Measurements from ENCODE around the gene ANXA2. TPM values are rescaled to one million over a fixed set of nuclear protein-coding genes. Genes with fewer than 3 reads are reported as not detected.
"Not testable (repeated sequence)": the region's sequence is repeated elsewhere in the genome, so short reads cannot be mapped to it uniquely, and the experiment has no call there.

ANXA2 gene
- total RNA-seq, 4 donors from 2014 or later: 1,272 to 1,552 (median 1,345) TPM

DNA sequence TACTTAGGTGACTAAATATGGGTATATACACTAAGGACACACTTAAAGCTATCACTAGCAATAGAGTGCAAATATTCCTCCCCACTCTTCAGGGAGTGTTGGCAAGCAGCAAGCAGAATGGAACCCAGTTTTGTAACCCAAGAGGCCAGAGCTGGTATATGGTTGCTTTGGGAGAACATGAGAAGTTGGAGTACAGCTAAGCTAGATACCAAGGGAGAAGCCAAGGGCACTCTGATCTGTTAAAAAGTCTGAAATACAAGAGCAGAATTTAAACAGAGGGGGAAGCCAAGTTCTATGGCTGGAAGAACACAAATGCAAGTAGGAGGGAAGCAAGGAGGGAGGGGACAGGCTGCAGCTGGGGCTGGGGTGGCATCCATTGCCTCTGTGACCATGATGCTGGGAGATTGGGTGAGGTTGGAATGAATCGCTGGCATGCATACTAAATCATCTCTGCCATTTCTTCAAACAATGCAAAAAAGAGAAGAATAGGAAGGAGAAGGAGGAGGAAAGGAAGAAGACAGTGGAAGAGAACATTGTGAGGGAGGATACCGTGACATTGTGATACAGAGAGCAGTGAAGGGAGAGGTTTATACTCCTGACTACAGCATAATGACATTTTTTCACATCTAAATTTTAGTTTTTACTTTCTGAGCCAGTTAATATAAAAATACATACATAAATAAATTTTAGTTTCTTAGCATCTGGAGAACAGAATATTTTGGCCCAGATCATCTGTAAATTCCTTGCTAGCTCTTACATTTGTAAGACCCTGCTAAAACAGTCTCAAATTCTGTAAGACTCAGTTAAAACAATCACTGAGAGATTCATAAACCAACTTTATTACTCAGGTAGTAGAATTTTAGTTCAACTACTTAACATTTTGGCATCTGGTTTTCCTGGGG is 9.0 kb upstream of the ANXA2 start:
- no peak for DNase-seq (ENCODE audit: low spot score in 2 of 2)
- H3K4me3 ChIP-seq (ENCODE audit: low read depth, poor library complexity, severe bottlenecking): no peak overlapping the region
- intact Hi-C loops (cut with DNase I; ENCODE audit: low total_unique reads): no loop called here
- WGBS, 2 donors: 54 to 55% methylated on average over 2 of the region's 2 CpGs
- TF ChIP-seq POLR2A (IDR thresholded peaks at IDR 0.05): no peak
- TF ChIP-seq, protein P1, sequence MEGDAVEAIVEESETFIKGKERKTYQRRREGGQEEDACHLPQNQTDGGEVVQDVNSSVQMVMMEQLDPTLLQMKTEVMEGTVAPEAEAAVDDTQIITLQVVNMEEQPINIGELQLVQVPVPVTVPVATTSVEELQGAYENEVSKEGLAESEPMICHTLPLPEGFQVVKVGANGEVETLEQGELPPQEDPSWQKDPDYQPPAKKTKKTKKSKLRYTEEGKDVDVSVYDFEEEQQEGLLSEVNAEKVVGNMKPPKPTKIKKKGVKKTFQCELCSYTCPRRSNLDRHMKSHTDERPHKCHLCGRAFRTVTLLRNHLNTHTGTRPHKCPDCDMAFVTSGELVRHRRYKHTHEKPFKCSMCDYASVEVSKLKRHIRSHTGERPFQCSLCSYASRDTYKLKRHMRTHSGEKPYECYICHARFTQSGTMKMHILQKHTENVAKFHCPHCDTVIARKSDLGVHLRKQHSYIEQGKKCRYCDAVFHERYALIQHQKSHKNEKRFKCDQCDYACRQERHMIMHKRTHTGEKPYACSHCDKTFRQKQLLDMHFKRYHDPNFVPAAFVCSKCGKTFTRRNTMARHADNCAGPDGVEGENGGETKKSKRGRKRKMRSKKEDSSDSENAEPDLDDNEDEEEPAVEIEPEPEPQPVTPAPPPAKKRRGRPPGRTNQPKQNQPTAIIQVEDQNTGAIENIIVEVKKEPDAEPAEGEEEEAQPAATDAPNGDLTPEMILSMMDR (IDR thresholded peaks at IDR 0.05): no peak

DNA sequence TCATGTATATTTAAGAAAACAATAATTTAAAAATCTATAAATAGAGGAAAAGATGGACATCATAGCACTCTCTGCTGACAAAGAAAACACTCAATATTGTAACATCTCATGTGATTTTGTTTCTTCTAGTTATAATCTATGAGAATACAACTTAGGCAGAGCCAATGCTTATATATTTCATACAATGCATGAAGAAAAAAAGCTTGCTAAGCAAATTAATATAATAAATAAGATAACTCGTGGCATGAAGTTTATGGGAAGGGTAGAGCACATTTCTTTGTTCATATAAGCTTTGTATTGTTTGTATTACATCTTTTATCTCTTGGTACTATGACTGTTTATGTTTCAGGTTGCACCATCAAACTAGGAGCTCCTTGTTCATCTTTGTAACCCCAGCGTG is 7.6 kb upstream of the ANXA2 start:
- 43 to 48% methylated on average over 2 of the region's 2 CpGs for WGBS, 2 donors
- no peak for DNase-seq (ENCODE audit: low spot score in 2 of 2)
- H3K4me3 ChIP-seq (ENCODE audit: low read depth, poor library complexity, severe bottlenecking): no peak overlapping the region
- TF ChIP-seq, protein P1 (IDR thresholded peaks at IDR 0.05): no peak
- TF ChIP-seq POLR2A (IDR thresholded peaks at IDR 0.05): no peak
- intact Hi-C loops (cut with DNase I; ENCODE audit: low total_unique reads): no loop called here

- DNase-seq (ENCODE audit: low spot score in 2 of 2); intact Hi-C loops (cut with DNase I; ENCODE audit: low total_unique reads); H3K4me3 ChIP-seq (ENCODE audit: low read depth, poor library complexity, severe bottlenecking): not testable (repeated sequence)
- 94 to 95% methylated on average over 12 of the region's 12 CpGs for WGBS, 2 donors
Measured at GRCh38 chr15:60404351-60404750, 6.6 kb upstream of the ANXA2 start.

- DNase-seq (ENCODE audit: low spot score in 2 of 2): no peak
- intact Hi-C loops (cut with DNase I; ENCODE audit: low total_unique reads): no loop called here
- H3K4me3 ChIP-seq (ENCODE audit: low read depth, poor library complexity, severe bottlenecking): no peak overlapping the region
- TF ChIP-seq, protein P1 (IDR thresholded peaks at IDR 0.05): no peak
- TF ChIP-seq POLR2A (IDR thresholded peaks at IDR 0.05): no peak
- WGBS, 2 donors: 26 to 30% methylated on average over 3 of the region's 3 CpGs
Measured at GRCh38 chr15:60400944-60401343, 3.2 kb upstream of the ANXA2 start.

GRCh38 chr15:60399931-60400330 is 2.1 kb upstream of the ANXA2 start:
- TF ChIP-seq, protein P1 (IDR thresholded peaks at IDR 0.05): no peak
- TF ChIP-seq POLR2A (IDR thresholded peaks at IDR 0.05): no peak
- 26 to 32% methylated on average over 1 of the region's 1 CpG for WGBS, 2 donors
- intact Hi-C loops (cut with DNase I; ENCODE audit: low total_unique reads): no loop called here
- H3K4me3 ChIP-seq (ENCODE audit: low read depth, poor library complexity, severe bottlenecking): no peak overlapping the region
- no peak for DNase-seq (ENCODE audit: low spot score in 2 of 2)

DNA sequence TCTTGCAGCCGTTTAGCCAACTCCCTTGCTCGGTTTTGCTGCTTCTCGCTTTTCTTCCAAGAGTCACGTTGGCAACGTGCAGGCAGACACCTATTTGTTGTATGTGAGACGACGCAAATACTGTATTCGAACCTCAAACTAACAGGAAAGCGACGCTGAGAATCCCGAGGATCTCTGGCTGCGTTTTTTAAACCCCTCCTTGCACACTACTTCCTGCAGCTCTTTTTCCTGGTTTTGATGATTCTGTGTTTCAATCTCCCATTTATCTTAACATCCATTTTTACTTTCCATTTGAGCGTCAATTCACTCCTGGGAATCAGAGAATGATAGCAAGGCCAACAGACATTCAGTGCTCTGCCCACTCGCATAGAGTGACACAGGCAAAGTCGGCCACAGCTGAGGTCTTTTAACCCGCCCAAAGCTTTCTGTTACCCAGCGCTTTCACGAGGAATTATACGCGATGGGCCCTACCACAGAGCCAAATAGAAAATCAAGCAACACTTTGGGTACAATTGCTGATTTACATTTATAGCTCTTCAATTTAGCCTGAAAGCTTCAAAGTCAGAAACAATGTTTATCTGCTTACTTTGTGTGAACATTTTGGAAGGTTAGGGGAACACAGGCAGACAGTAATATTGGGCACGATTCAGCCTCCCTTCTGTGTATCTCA is 1.6 kb upstream of the ANXA2 start:
- DNase-seq (ENCODE audit: low spot score in 2 of 2): peak in 1 of 2 donors; percentile 85
- intact Hi-C loops (cut with DNase I; ENCODE audit: low total_unique reads): no loop called here
- TF ChIP-seq, protein P1 (IDR thresholded peaks at IDR 0.05): no peak
- TF ChIP-seq POLR2A (IDR thresholded peaks at IDR 0.05): no peak
- WGBS, 2 donors: 29 to 33% methylated on average over 21 of the region's 21 CpGs
- no peak overlapping the region for H3K4me3 ChIP-seq (ENCODE audit: low read depth, poor library complexity, severe bottlenecking)
